Loucy (cell line): ENCODE results near the gene PRSS3.

ENCODE experiments used
- EZH2phosphoT487 ChIP-seq: fragments of 200-600 bp; IDR thresholded peaks from 2 replicates; pipeline ENCODE4 v1.6.1; 2018; ENCODE audit warnings: antibody characterized with exemption, mild to moderate bottlenecking, moderate library complexity, borderline replicate concordance
- TF ChIP-seq, protein P1 (sequence below): fragments of 200-600 bp; sonication (generic); conservative IDR thresholded peaks from 2 replicates; pipeline ENCODE4 v1.5.1; 2014; ENCODE audit warnings: mild to moderate bottlenecking, antibody characterized with exemption, low read length

DNA sequence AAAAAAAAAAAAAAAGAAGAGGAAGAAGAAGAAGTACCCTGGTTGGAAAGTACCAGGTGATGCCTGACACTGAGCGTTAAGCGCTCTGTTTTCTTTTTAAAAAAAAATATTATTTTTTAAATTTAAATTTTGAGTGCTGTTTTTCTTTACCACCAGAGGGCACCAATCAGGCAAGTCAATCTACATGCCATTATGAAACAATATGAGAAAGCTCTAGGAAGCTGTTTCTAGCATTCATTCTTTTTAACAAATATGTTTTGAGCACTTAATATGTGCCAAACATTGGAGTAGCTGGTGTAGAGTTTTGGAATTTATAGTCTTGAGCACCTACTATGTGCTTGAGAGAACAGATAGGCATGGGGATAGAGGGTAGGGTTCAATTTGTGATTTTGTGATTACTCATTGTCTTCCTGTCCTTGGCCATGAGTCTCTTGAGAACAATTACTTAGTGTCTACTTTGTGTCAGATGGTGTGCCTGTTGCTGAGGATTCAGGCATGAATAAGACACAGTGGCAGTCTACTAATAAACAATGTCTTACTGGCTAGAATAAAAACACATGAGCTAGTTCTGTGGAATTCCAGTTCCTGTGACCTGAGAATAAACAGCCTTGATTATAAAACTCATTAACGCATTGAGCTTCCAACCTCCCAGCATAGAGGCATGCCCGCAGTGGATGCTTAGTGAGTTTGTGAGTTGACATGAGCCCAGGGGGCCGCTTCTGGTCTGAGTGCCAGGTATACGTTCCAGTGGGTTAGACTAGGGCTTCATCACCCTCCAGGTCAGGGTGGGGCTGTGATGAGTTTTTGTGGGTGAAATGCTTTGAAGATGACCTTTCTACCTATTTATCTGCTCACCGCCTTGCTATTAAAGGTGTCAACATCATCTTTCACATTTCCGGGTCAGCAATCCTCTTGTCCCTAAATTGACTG lies 18.6 kb downstream of the PRSS3 start:
- TF ChIP-seq, protein P1, sequence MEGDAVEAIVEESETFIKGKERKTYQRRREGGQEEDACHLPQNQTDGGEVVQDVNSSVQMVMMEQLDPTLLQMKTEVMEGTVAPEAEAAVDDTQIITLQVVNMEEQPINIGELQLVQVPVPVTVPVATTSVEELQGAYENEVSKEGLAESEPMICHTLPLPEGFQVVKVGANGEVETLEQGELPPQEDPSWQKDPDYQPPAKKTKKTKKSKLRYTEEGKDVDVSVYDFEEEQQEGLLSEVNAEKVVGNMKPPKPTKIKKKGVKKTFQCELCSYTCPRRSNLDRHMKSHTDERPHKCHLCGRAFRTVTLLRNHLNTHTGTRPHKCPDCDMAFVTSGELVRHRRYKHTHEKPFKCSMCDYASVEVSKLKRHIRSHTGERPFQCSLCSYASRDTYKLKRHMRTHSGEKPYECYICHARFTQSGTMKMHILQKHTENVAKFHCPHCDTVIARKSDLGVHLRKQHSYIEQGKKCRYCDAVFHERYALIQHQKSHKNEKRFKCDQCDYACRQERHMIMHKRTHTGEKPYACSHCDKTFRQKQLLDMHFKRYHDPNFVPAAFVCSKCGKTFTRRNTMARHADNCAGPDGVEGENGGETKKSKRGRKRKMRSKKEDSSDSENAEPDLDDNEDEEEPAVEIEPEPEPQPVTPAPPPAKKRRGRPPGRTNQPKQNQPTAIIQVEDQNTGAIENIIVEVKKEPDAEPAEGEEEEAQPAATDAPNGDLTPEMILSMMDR = peak; percentile 52
- TF ChIP-seq EZH2phosphoT487 = no peak
